Psoas muscle (tissue), 8 donors: ENCODE results near the gene PSAPL1. TPM values are rescaled to one million over a fixed set of nuclear protein-coding genes. Genes with fewer than 3 reads are reported as not detected.

Experiments
- ATAC-seq, 4 donors: fragments of 200-7000 bp; cut with Tn5 transposase; one replicate each; pipeline ENCODE4 v1.9.1; 2020; ENCODE audit warnings: moderate library complexity in 3 of 4, mild to moderate bottlenecking in 2 of 4
- DNase-seq, 2 donors: peaks; one replicate each; pipeline ENCODE4 v3.0.0-alpha.2; 2020
- H3K27ac ChIP-seq: fragments of 200-600 bp; one replicate; pipeline ENCODE4 v1.8.0; 2022
- H3K27me3 ChIP-seq, 3 donors: fragments of 200-600 bp in 1 of 3; one replicate each; pipeline versions ENCODE4 v1.6.1 to v1.8.0; 2013 to 2022; ENCODE audit warnings: low read length in 2 of 3, mild to moderate bottlenecking in 2 of 3, moderate library complexity in 1 of 3; ENCODE audit not compliant: insufficient read depth in 3 of 3
- H3K36me3 ChIP-seq, 2 donors: fragments of 200-600 bp in 1 of 2; one replicate each; pipeline versions ENCODE4 v1.6.1 to v1.8.0; 2013 to 2022; ENCODE audit warnings: low read depth in 1 of 2, mild to moderate bottlenecking in 1 of 2, moderate library complexity in 1 of 2; ENCODE audit not compliant: insufficient read depth in 1 of 2
- H3K4me1 ChIP-seq: fragments of 200-600 bp; one replicate; pipeline ENCODE4 v1.8.0; 2022
- H3K4me3 ChIP-seq: fragments of 200-600 bp; one replicate; pipeline ENCODE4 v1.8.0; 2022; ENCODE audit warnings: mild to moderate bottlenecking
- H3K9me3 ChIP-seq: fragments of 200-600 bp; one replicate; pipeline ENCODE4 v1.8.0; 2022
- CTCF ChIP-seq: fragments of 200-600 bp; IDR thresholded peaks from one replicate; pipeline ENCODE4 v1.8.0; 2022; ENCODE audit warnings: antibody characterized with exemption
- WGBS, 3 donors: extraction: QIAGEN DNeasy Blood & Tissue Kit; methylation state at CpG; one replicate each; pipeline versions ENCODE4 v1.1.6 to v1.1.7; 2013; 5-methylcytosine and 5-hydroxymethylcytosine counted together
- intact Hi-C, 2 donors: fragments of 100-400 bp; cut with DNase I; formaldehyde crosslinking; loops; one replicate each; pipeline versions ENCODE4 v1.11.0 to v1.14.2; 2022
- polyA plus RNA-seq, 3 donors: library from polyadenylated mRNA; stranded (reverse); fragments of 200-250 nt; gene quantifications; one replicate each; pipeline ENCODE4 v1.2.3, GENCODE V29; 2013
- total RNA-seq, 4 donors: library from RNA; stranded (reverse); fragmentation: NEBNext Ultra II Directional in 2 of 4; extraction: Animal tissue kit (Norgen Biotek cat#: 25700) in 2 of 4; gene quantifications; one replicate each; pipeline versions ENCODE4 v1.2.1 to v1.2.4, GENCODE V29; 2021 to 2023
- donor health status: healthy with polysubstance abuse.
- donor health status: DM: no; HTN: no; CAD: no; lungs with moderate emphysema.
- donor health status: Bipolar disorder and iron deficiency.
- donor health status: healthy.
- donor health status: DM: yes; HTN: yes; CAD: no.
- donor health status: DM: no; HTN: no; CAD: no.
- donor health status: DM: no; HTN: no; CAD: no.
- donor health status: DM: yes; HTN: yes; CAD: no.

The PSAPL1 gene
- total and polyA plus RNA-seq, 7 donors, result not detected

- 32 to 47% (median 41%) methylated on average over 32 of the region's 32 CpGs for whole genome bisulfite sequencing, 3 donors
- Histone ChIP-seq H3K27me3 (peaks cover 0 to 42% (median 13%) of the 10 kb centered on the region in 3 donors), H3K4me1 (no peaks in the 10 kb centered on the region), H3K27ac (no peak overlapping the region), H3K4me3 (no peak overlapping the region), H3K9me3 (no peaks in the 10 kb centered on the region), H3K36me3 (no peaks in the 10 kb centered on the region)
- intact Hi-C loops, result no loop called here
- TF ChIP-seq CTCF, result no peak
- ATAC-seq (peak; percentile 35 to 51 (median 36)), DNase-seq (peak in 1 of 2 donors; percentile 38)
Observed at GRCh38 chr4:7392438-7393421, 42.0 kb downstream of the PSAPL1 start.

- no peak overlapping the region for H3K27ac ChIP-seq
- H3K9me3 ChIP-seq, result no peaks in the 10 kb centered on the region
- 85 to 88% (median 87%) methylated on average over 18 of the region's 18 CpGs for WGBS, 3 donors
- peaks cover 0 to 35% (median 13%) of the 10 kb centered on the region in 3 donors for H3K27me3 ChIP-seq
- no peak overlapping the region for H3K4me3 ChIP-seq
- ATAC-seq (no peak), DNase-seq (no peak)
- TF ChIP-seq CTCF, result no peak
- intact Hi-C loops, result no loop called here
- H3K4me1 ChIP-seq, result no peaks in the 10 kb centered on the region
- H3K36me3 ChIP-seq, result no peaks in the 10 kb centered on the region
Observed at GRCh38 chr4:7391637-7392437, 42.9 kb downstream of the PSAPL1 start.

- Histone ChIP-seq H3K4me3 (no peak overlapping the region), H3K36me3 (no peaks in the 10 kb centered on the region), H3K9me3 (no peaks in the 10 kb centered on the region), H3K27me3 (peaks cover 0 to 30% (median 13%) of the 10 kb centered on the region in 3 donors), H3K27ac (no peak overlapping the region), H3K4me1 (no peaks in the 10 kb centered on the region)
- ATAC-seq (no peak), DNase-seq (no peak)
- WGBS, 3 donors, result 83 to 87% (median 87%) methylated on average over 18 of the region's 18 CpGs
- no peak for TF ChIP-seq CTCF
- intact Hi-C loops, result no loop called here
Observed at GRCh38 chr4:7390906-7391636, 43.7 kb downstream of the PSAPL1 start.

GRCh38 chr4:7390336-7390735 lies 44.4 kb downstream of the PSAPL1 start:
- intact Hi-C loops, result no loop called here
- 87 to 96% (median 90%) methylated on average over 13 of the region's 13 CpGs for WGBS, 3 donors
- no peak overlapping the region for H3K4me3 ChIP-seq
- DNase-seq, result no peak
- no peaks in the 10 kb centered on the region for H3K9me3 ChIP-seq
- TF ChIP-seq CTCF, result no peak
- H3K36me3 ChIP-seq, result no peaks in the 10 kb centered on the region
- no peak overlapping the region for H3K27ac ChIP-seq
- peaks cover 0 to 24% (median 13%) of the 10 kb centered on the region in 3 donors for H3K27me3 ChIP-seq
- ATAC-seq, result no peak
- H3K4me1 ChIP-seq, result no peaks in the 10 kb centered on the region
